AG04449 (cell line): ENCODE results near the gene C5orf15.
A peak's percentile ranks its signal among the peaks of the same experiment; 100 is the strongest.

ENCODE experiments used
- CTCF ChIA-PET: fragments of 350-600 bp; formaldehyde crosslinking; extraction: SDS; loops from one replicate; lab custom pipeline; 2021; ENCODE audit warnings: antibody characterized with exemption; lab: Yijun Ruan, JAX
- POLR2A ChIA-PET: fragments of 400-600, 350-600 bp; formaldehyde crosslinking; extraction: SDS; loops from one replicate; lab custom pipeline; 2020; ENCODE audit warnings: antibody characterized with exemption, inconsistent platforms; lab: Yijun Ruan, JAX
- DNase-seq: peaks from one replicate; pipeline ENCODE4 v3.0.0-alpha.2; 2010; ENCODE audit warnings: low read depth, low spot score
- H3K4me3 ChIP-seq: 2 replicates; pipeline ENCODE4 v1.5.1; 2011; ENCODE audit warnings: low read depth, mild to moderate bottlenecking, control low read depth, low read length
- CTCF ChIP-seq: IDR thresholded peaks from one replicate; pipeline ENCODE4 v1.5.1; 2011; ENCODE audit warnings: mild to moderate bottlenecking, moderate library complexity, low read length, control low read depth, inconsistent platforms; ENCODE audit not compliant: insufficient read depth; ENCODE audit errors: missing control alignments

Gene C5orf15

DNA sequence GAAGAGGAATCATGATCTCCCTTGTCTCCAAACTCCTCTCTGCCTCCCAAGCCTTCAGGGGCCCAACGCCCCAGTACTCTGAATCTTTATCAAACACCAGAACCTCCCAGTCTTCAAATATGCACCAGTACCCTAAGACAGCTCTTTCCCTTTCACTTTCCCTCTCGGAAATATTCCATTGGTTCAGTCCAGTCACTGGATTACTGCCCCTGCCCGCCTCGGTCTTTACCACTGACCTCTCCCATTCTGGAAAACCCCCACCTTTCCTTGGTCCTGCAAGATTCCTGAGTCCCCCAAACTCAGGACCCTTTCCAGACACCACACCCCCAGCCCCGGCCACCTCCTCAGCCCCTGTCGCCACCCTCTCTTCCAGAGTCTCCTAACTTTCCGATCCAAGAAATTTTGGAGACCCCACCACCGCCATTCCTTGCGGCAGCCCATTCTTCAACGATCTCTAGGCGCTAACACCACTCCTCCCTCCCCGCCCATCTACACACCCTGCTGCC, 674 bp downstream of the C5orf15 start:
- ChIA-PET POLR2A (no interaction called here), CTCF (interaction anchor here (1.0 kb wide), 1 partner anchor 72 kb away, joined by 3 read pairs; no protein-coding TSS in a partner anchor)
- no peak for DNase-seq
- H3K4me3 ChIP-seq: peak overlapping the region; percentile 96
- no peak for TF ChIP-seq CTCF

DNA sequence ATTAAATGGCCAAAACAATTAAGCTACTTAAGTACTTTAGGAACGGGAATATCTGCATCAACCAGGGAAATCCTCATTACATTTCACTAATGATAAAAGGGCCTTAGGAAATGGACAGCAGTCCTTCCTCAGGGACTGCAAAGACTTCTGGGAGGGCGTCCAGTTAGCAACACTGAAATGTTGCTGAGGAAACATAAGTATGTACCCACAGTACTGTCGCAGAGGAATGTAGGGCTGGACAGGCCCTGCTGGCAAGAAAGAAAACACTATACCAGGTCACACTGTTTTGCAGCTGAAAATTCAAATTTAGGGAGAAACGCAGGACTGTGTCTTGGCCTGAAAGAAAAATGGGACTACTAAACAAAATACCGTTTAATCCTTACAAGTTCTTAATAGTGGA, 1.3 kb downstream of the C5orf15 start:
- no peak for DNase-seq
- TF ChIP-seq CTCF: no peak
- ChIA-PET POLR2A (no interaction called here), CTCF (interaction anchor here (1.0 kb wide), 1 partner anchor 72 kb away, joined by 3 read pairs; no protein-coding TSS in a partner anchor)
- H3K4me3 ChIP-seq: peak overlapping the region; percentile 96

- no peak overlapping the region for H3K4me3 ChIP-seq
- CTCF ChIA-PET: interaction anchor here (1.3 kb wide), 1 partner anchor 14 kb away, joined by 4 read pairs; no protein-coding TSS in a partner anchor
- no peak for TF ChIP-seq CTCF
- POLR2A ChIA-PET: no interaction called here
- no peak for DNase-seq
These were observed 2.3 kb downstream of the C5orf15 start for GRCh38 chr5:133966090-133966489.

- no peak for TF ChIP-seq CTCF
- ChIA-PET POLR2A (no interaction called here), CTCF (interaction anchor here (1.3 to 1.6 kb wide), 3 partner anchors 11 to 19 kb away, joined by 3 to 6 read pairs (median 4); no protein-coding TSS in a partner anchor)
- no peak overlapping the region for H3K4me3 ChIP-seq
- DNase-seq: no peak
These were observed 4.8 kb downstream of the C5orf15 start for GRCh38 chr5:133963493-133964128.

DNA sequence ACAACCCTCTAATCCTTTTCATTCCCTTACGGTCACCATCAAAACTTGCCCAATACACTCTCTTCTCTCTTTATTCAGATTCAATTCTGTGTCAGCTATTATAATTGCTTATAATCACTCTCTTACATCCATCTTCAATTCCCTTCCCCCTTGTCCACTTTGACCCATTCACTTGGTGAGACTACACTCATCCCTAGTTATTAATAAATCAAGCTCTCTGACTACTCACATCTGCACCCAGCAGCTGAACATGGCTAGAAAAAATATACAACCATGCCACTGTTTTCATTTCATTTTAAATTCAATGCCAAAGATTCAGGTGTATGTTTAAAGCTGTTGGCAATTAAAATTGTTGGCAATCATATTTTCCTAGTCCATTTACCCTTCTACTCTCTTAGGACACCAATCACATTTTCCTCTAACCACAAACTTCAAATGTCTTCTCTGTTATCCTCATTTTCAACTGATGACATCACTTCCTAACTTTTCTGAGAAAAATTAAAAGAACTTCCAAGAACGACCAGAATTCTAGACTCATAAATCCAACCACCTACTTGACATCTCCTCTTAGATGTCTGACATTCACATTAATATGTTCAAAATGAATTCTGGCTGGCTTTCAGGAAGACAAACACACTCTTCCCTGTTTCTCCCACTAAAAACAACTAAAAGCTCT, 5.5 kb downstream of the C5orf15 start:
- ChIA-PET POLR2A (interaction anchor here (1.4 kb wide), 1 partner anchor 10 kb away, joined by 4 read pairs; no protein-coding TSS in a partner anchor), CTCF (interaction anchor here (1.0 to 1.6 kb wide), 5 partner anchors 10 to 539 kb away, joined by 3 to 6 read pairs (median 4); no protein-coding TSS in a partner anchor)
- DNase-seq: no peak
- H3K4me3 ChIP-seq: no peak overlapping the region
- TF ChIP-seq CTCF: no peak

DNA sequence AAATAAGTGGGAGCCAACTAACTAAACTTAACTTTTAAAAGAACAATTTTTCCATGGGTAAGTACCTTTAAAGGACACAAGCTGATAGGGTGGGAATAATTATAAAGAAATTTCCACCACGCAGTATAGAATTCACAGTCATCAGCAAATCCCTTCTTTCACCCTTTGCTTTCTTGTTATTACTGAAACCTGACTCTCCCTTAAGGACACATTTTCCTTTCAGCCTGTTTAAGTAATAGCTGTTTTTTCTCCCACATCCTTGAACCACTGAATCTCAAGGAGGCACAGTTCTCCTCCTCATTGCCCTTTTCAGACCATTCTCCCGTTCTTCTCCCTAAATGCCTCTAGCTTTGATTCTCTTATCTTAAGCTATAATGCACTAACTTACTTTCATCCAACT, 6.3 kb downstream of the C5orf15 start:
- ChIA-PET CTCF (interaction anchor here (1.0 to 1.6 kb wide), 3 partner anchors 18 to 538 kb away, joined by 3 to 6 read pairs (median 4); no protein-coding TSS in a partner anchor), POLR2A (interaction anchor here (1.4 kb wide), 1 partner anchor 9 kb away, joined by 4 read pairs; no protein-coding TSS in a partner anchor)
- TF ChIP-seq CTCF: no peak
- DNase-seq: no peak
- no peak overlapping the region for H3K4me3 ChIP-seq
